CD4-positive, alpha-beta T cell treated with Interleukin-6 at 100 ng/mL for 8 hours (primary cell): ENCODE results near the gene TSC22D2.
A peak's percentile ranks its signal among the peaks of the same experiment; 100 is the strongest.
"Not testable (repeated sequence)": the region's sequence is repeated elsewhere in the genome, so short reads cannot be mapped to it uniquely, and the experiment has no call there.

Experiments
- DNase-seq: peaks from one replicate; pipeline ENCODE4 v3.0.0-alpha.2; 2020; ENCODE audit warnings: mixed read lengths, low spot score

The TSC22D2 gene

DNA sequence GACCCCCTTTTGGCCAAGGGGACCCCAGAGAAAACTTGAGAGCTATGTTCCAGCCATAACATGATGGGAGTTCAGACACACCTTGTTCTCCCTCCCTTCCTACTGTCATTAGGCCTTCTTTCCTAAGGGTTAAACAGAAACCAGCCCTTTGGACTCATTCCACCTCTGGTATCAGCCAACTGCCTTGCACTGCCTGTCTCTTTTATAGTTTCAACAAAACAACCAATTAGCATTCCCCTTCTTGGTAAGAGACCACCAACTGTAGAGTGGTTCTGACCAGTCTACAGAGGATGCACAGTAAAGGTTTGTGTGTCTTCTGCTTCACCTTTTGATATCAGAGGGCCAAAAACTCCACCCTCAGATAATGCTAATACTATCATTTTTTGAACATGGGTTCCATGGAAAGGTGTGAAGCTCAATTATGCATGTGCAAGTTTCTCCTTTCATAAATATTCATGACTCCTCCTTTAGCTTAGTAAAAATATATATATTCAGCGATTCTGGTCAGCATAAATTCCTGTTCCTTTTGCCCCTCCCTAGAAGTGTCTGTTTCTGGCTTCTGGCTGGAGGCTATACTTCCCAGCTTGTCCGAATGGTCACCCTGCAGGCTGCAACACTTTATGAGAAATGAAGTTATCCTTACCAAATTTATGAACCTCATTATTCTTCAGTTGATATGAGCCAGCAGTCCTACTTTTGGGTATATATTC, 82.3 kb downstream of the TSC22D2 start:
- DNase-seq, result no peak

DNA sequence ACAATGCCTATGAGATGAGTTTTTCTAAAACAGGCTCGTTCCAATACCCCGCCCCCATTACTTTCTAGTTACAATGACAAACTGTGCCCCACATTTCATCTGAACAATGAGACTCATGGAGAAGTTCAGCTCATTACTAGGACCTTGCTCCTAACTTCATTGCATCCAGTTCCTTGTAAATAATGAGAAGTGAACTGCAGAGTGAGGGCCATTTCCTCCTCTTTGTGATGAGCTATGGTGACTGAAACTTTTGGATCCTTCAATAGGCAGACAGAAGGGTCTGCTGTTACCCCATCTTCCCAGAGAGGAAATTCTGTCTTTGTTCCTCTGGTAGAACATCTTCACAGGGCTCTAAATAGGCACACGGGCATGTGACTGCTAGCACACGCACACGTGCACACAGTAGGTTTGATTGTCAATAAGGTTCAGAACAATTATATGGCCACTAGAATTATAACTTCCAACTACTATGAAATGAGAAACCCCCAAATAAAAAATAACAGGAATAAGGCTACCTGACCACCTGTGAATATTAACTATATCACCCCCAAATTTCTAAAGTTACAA, 86.4 kb downstream of the TSC22D2 start:
- no peak for DNase-seq

DNA sequence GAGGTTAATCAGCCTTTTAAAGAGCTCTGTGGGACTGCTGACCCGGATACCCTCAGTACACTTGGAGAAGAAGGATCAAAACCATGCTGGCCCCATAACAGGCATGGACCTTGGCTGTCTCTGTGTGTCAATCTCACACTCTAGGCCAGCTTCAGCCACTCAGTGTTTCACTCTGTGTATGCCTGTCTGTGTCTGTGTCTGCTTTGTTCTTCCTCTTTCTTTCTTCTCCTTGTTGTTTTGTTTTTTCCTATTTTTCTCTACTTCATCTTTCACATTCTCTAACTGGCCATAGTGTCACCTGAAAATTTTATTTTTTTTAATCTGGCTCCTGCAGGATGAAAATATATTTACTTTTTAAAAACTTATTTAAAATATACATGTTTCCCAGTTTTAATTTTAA, 87.1 kb downstream of the TSC22D2 start:
- no peak for DNase-seq

DNA sequence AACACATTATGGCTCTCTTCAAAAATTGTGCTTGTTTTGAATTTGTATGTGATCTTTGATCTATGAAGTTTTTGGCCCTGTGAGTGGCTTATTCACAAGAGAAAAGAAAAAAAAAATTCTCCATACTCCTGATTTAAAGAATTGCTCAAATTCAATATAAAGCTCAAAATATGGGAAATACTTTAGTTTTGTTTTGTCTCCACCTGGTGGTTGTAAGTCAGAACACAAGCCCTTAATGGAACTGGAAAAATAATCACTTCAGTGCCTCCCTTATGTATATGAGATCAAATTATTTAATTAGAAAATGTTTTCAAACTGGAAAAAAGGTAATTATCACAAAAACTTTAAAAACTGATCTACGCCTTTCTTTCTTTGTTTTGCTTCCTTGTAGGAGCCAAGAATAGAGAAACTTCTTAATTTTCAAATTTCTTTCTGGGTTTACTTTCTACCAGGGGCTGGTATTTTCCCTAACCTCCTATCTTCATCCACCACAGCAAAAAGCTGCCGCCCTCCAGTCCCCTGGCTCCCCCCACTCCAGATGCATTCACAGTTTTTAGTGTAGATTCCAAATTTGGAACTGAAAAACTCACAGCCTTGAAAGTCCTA, 87.6 kb downstream of the TSC22D2 start:
- peak; percentile 44 for DNase-seq

GRCh38 chr3:150497956-150498355, 89.9 kb downstream of the TSC22D2 start:
- no peak for DNase-seq

DNA sequence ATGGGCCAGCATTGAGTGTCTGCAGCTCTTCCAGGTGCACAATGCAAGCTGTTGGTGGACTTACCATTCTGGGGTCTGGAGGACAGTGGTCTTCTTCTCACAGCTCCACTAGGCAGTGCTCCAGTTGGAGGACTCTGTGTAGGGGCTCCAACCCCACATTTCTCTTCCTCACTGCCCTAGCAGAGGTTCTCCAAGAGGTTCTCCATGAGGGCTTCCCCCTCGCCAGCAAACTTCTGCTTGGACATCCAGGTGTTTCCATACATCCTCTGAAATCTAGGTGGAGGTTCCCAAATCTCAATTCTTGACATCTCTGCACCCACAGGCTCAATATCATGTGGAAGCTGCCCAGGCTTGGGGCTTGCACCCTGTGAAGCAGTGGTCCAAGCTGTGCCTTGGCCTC, 92.9 kb downstream of the TSC22D2 start:
- DNase-seq, result not testable (repeated sequence)

GRCh38 chr3:150503402-150504099, 95.5 kb downstream of the TSC22D2 start:
- no peak for DNase-seq

DNA sequence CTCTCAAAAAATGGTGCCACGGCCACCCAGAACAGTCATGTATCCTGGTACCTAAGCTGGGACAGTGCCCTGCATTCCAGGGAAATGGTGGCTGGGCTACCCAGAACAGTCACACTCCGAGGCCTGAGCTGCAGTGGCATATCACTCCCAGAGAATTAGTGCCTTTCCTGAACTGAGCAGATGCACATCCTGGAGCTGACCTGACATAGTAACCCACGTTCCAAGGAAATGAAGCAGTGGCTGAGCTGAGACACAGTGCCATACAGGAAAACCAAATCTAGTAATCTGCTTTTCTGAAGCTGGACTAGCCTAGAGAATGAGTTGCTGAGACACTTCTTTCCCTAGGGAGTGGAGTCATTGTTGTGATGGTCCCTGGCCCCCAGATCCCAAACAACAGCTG, 96.4 kb downstream of the TSC22D2 start:
- DNase-seq, result no peak

DNA sequence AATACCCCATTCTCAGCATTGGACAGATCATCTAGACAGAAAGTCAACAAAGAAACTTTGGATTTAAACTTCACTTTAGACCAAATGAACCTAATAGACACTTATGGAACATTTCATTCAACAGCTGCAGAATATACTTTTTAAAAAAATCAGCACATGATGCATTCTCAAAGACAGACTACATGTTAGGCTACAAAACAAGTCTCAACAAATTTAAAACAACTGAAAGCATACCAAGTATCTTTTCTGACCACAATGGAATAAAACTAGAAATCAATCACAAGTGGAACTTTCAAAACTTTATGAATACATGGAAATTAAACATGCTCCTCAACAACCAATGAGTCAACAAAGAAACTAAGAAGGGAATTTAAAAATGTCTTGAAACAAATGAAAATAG, 100.3 kb downstream of the TSC22D2 start:
- DNase-seq, result no peak

- no peak for DNase-seq
These were observed 101.7 kb downstream of the TSC22D2 start for GRCh38 chr3:150509780-150510179.

DNA sequence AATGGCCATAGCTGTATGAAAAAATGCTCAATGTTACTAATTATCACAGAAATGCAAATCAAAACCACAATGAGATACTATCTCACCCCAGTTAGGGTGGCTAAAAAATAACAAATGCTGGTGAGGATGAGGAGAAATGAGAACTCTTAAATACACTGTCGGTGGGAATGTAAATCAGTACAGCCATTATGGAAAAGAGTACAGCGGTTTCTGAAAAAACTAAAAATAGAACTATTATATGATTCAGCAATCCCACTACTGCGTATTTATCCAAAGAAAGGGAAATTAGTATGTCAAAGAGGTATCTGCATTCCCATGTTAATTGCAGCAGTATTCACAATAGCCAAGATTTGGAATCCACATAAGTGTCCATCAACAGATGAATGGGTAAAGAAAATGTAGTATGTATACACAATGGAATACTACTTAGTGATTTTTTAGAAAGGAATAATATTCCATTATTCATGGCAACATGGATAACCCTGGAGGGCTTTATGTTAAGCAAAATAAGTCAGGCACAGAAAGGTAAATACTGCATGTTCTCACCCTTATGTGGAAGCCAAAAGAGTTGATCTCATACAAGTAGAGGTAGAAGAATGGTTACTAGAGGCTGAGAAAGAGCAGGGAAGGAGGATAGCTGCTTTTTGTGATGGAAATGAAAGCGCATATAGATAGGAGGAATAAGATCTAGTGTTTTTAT, 103.2 kb downstream of the TSC22D2 start:
- no peak for DNase-seq

DNA sequence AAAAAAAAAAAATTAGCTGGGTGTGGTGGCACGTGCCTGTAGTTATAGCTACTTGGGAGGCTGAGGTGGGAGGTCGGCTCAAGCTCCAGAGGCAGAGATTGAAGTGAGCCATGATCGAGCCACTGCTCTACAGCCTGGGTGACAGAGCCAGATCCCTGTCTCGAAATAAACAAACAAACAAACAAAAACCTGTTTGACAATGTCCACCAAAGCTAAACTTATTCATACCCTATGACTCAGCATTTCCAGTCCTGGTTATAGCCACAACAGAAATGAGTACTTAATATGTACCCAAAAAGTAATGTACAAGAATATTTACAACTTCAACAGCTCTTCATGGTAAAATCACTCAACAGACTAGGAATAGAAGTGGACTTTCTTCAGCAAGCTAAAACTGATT, 107.1 kb downstream of the TSC22D2 start:
- DNase-seq, result no peak
